GM12891 (cell line): ENCODE data around the gene SOCS1.
A peak's percentile ranks its signal among the peaks of the same experiment; 100 is the strongest.

Experiments used
- DNase-seq: peaks from one replicate; pipeline ENCODE4 v3.0.0; 2011; ENCODE audit warnings: low spot score; ENCODE audit not compliant: insufficient read length
- FAIRE-seq: peaks from 2 replicates; lab custom pipeline; 2011; peaks lifted over from hg19 to GRCh38; lab: Jason Lieb, UNC
- PAX5 ChIP-seq: IDR thresholded peaks from 2 replicates; pipeline ENCODE4 v1.6.1; 2011; ENCODE audit warnings: low read length, moderate library complexity, mild to moderate bottlenecking; ENCODE audit not compliant: insufficient read depth, severe bottlenecking
- POLR2A ChIP-seq: IDR thresholded peaks from 2 replicates; pipeline ENCODE4 v1.6.1; 2011; ENCODE audit warnings: low read depth, low read length, control low read depth
- POLR2AphosphoS5 ChIP-seq: IDR thresholded peaks from 2 replicates; pipeline ENCODE4 v1.6.1; 2011; ENCODE audit warnings: low read depth, low read length, control low read depth
- POU2F2 ChIP-seq: IDR thresholded peaks from 2 replicates; pipeline ENCODE4 v1.6.1; 2011; ENCODE audit warnings: low read depth, mild to moderate bottlenecking, control low read depth, low read length, moderate library complexity
- SPI1 ChIP-seq: IDR thresholded peaks from 2 replicates; pipeline ENCODE4 v1.6.1; 2011; ENCODE audit warnings: low read depth, low read length, control low read depth
- TAF1 ChIP-seq: IDR thresholded peaks from 2 replicates; pipeline ENCODE4 v1.6.1; 2011; ENCODE audit warnings: low read depth, low read length, control low read depth

Gene SOCS1

GRCh38 chr16:11253995-11254912, 1.8 kb downstream of the SOCS1 start:
- FAIRE-seq: peak; percentile 9
- TF ChIP-seq POU2F2 (no peak), POLR2A (peak; percentile 18), POLR2AphosphoS5 (0 out of 2 replicates have a peak, but pooled peaks have one; percentile 4)
- no peak for DNase-seq

GRCh38 chr16:11253009-11253994, 2.7 kb downstream of the SOCS1 start:
- FAIRE-seq (peak; percentile 33), DNase-seq (no peak)
- TF ChIP-seq POLR2A (peak; percentile 82), POLR2AphosphoS5 (peak; percentile 77), SPI1 (no peak)

DNA sequence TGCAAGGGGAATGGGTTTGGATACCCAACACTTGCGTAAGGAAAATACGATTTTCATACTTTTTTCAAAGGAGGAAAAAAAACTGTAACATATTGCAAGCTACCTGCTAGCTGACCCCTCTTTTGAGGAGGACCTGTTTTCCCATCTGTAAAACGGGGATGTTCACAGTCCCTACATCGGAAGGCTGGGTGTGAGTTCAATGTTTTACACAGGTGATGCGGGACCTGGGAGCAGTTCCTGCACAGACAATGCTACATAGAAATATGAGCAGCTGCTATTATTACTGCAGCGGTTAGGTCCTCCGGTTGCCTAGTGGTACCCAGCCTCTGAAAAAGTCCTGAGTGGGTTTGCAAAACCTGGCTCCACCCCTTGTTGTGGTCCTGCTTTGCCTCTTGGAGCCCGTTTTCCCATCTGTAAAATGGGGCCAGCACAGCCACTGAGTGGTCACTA, 3.5 kb downstream of the SOCS1 start:
- no peak for FAIRE-seq
- no peak for DNase-seq
- TF ChIP-seq POU2F2 (no peak), SPI1 (no peak), PAX5 (no peak), TAF1 (no peak), POLR2AphosphoS5 (no peak), POLR2A (no peak)

DNA sequence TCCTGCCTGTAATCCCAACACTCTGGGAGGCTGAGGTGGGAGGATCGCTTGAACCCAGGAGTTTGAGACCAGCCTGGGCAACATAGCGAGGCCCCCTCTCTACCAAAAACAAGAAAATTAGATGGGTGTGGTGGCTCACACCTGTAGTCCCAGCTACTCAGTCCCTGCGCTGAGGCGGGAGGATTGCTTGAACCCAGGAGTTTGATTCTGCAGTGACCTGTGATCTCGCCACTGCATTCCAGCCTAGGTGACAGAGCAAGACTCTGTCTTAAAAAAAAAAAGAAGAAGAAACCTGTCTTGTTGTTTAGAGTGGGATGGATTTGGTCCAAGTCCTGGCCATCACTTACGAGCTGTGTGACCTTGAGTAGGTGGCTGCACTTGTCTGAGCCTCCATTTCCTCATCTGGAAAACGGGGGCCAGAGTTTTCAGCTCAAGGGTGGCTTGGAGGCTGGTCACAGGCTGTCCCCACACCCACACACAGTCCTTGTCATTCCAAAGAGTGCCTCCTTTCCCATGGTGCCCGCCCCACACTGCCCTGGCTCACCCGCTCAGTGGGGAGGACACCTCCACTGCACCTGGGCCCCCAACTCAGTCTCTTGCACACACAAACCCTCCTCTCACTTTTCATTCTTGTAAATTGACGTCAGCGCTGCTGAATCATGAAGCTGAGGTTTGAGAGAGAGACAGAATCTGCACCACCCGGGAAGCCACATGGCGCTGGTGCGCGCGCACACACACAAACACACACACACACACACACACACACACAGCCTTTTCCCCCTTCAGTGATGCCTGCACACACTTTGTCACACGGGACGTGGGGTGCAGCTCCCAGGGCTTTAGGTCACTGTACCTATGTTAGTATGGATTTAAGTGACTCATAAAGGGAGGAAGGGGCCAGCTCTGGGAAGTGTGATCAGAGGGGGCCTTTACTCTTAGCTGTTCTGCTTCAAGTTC, 4.2 kb downstream of the SOCS1 start:
- peak; percentile 59; the same call in 1 of the 2 replicates for TF ChIP-seq POU2F2
- TF ChIP-seq POLR2A: peak; percentile 68; the same call in 1 of the 2 replicates
- TF ChIP-seq TAF1: no peak
- TF ChIP-seq PAX5: no peak
- no peak for TF ChIP-seq SPI1
- peak; percentile 74 for TF ChIP-seq POLR2AphosphoS5
- DNase-seq: no peak
- no peak for FAIRE-seq

DNA sequence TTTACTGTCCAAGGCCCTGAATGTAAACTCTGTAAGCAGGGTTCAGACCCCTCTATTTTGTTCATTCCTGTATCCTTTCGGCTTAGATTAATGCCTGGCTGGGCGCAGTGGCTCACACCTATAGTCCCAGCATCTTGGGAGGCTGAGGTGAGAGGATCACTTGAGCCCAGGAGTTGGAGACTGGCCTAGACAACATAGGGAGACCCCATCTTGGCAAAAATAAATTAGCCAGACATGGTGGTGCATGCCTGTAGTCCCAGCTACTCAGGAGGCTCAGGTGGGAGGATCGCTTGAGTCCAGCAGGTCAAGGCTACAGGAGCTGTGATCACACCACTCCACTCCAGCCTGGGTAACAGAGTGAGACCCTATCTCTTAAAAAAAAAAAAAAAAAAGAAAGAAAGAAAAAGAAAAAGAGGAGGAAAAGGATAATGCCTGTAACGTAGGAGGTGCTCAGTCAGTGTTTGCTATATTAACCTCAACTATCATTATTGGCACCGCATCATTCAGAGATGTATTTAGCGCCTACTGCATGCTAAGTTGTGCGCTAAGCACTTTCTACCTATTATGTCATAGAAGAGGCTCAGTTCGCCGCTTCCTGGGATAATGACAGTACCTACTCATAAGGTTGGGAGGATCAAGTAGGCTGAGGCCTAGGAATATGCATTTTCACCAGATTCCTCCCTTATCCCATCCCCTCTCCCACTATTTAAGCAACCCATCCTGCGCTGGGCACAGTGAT, 5.0 kb downstream of the SOCS1 start:
- no peak for DNase-seq
- no peak for FAIRE-seq
- TF ChIP-seq SPI1 (no peak), POLR2AphosphoS5 (0 out of 2 replicates have a peak, but pooled peaks have one; percentile 16)

GRCh38 chr16:11250091-11250785, 5.8 kb downstream of the SOCS1 start:
- DNase-seq (no peak), FAIRE-seq (no peak)
- TF ChIP-seq SPI1 (no peak), TAF1 (no peak), POLR2AphosphoS5 (peak; percentile 77), POLR2A (peak; percentile 73; the same call in 1 of the 2 replicates), POU2F2 (no peak; the same call in 1 of the 2 replicates)

- FAIRE-seq (no peak), DNase-seq (no peak)
- TF ChIP-seq POU2F2: 0 out of 2 replicates have a peak, but pooled peaks have one; percentile 10
- TF ChIP-seq POLR2AphosphoS5: no peak; the same call in none of the 2 replicates
- no peak for TF ChIP-seq PAX5
Observed at GRCh38 chr16:11249233-11250061, 6.6 kb downstream of the SOCS1 start.

- FAIRE-seq (no peak), DNase-seq (no peak)
- TF ChIP-seq POLR2A (no peak), SPI1 (no peak), TAF1 (no peak), PAX5 (no peak), POLR2AphosphoS5 (no peak), POU2F2 (no peak)
Observed at GRCh38 chr16:11248133-11248532, 7.9 kb downstream of the SOCS1 start.
